DOHH2 (cell line): ENCODE results near the gene PROX2.

Source experiments
- H3F3A ChIP-seq: fragments of 200-600 bp; sonication (generic), shearing (Covaris generic); 2 replicates; pipeline ENCODE4 v1.6.0; 2016; ENCODE audit warnings: antibody characterized with exemption, mild to moderate bottlenecking; ENCODE audit not compliant: control insufficient read depth, insufficient read depth
- H3K27ac ChIP-seq: fragments of 200-600 bp; sonication (generic); 2 replicates; pipeline ENCODE4 v1.5.1; 2014; ENCODE audit warnings: low read depth, mild to moderate bottlenecking, low read length, moderate library complexity
- H3K27me3 ChIP-seq: fragments of 200-600 bp; sonication (generic); 2 replicates; pipeline ENCODE4 v1.6.1; 2014; ENCODE audit warnings: mild to moderate bottlenecking, low read length, mixed read lengths; ENCODE audit not compliant: control insufficient read depth
- H3K36me3 ChIP-seq: fragments of 200-600 bp; sonication (generic); 2 replicates; pipeline ENCODE4 v1.6.1; 2014; ENCODE audit warnings: mild to moderate bottlenecking, low read length, moderate library complexity, mixed read lengths; ENCODE audit not compliant: control insufficient read depth
- H3K4me1 ChIP-seq: fragments of 200-600 bp; sonication (generic); 2 replicates; pipeline ENCODE4 v1.6.1; 2014; ENCODE audit warnings: mild to moderate bottlenecking, low read length, mixed read lengths; ENCODE audit not compliant: control insufficient read depth
- H3K4me2 ChIP-seq: fragments of 200-600 bp; sonication (generic); 2 replicates; pipeline ENCODE4 v1.6.0; 2014; ENCODE audit warnings: mild to moderate bottlenecking, low read length, moderate library complexity
- H3K4me3 ChIP-seq: fragments of 200-600 bp; sonication (generic); 2 replicates; pipeline ENCODE4 v1.5.1; 2014; ENCODE audit warnings: mild to moderate bottlenecking, low read length, mixed read lengths
- H3K79me2 ChIP-seq: fragments of 200-600 bp; sonication (generic); 2 replicates; pipeline ENCODE4 v1.6.1; 2014; ENCODE audit warnings: mild to moderate bottlenecking, low read length, mixed read lengths; ENCODE audit not compliant: control insufficient read depth
- H3K9me2 ChIP-seq: fragments of 200-600 bp; sonication (generic); replicated peaks from 2 replicates; pipeline ENCODE4 v1.6.1; 2014; ENCODE audit warnings: mild to moderate bottlenecking, low read length, mixed read lengths; ENCODE audit not compliant: control insufficient read depth
- H3K9me3 ChIP-seq: fragments of 200-600 bp; sonication (generic); 2 replicates; pipeline ENCODE4 v1.6.1; 2014; ENCODE audit warnings: antibody characterized with exemption, low read length, mixed read lengths; ENCODE audit not compliant: control insufficient read depth, insufficient read depth
- H4K20me1 ChIP-seq: fragments of 200-600 bp; sonication (generic); 2 replicates; pipeline ENCODE4 v1.6.0; 2014; ENCODE audit warnings: low read depth, mild to moderate bottlenecking, antibody characterized with exemption, low read length, moderate library complexity; ENCODE audit not compliant: control insufficient read depth, insufficient read depth
- CTCF ChIP-seq: fragments of 200-600 bp; sonication (generic); IDR thresholded peaks from one replicate; pipeline ENCODE4 v1.5.1; 2014; ENCODE audit warnings: antibody characterized with exemption, mild to moderate bottlenecking, low read depth, low read length; ENCODE audit not compliant: poor library complexity, severe bottlenecking
- EZH2phosphoT487 ChIP-seq: fragments of 200-600 bp; sonication (generic); IDR thresholded peaks from 2 replicates; pipeline ENCODE4 v1.6.1; 2017; ENCODE audit warnings: borderline replicate concordance, mild to moderate bottlenecking, antibody characterized with exemption, low read length, moderate library complexity, mixed read lengths

PROX2 gene

GRCh38 chr14:74836251-74836960 lies 39.5 kb downstream of the PROX2 start:
- H3F3A ChIP-seq, result peaks cover 10% of the 10 kb centered on the region
- TF ChIP-seq CTCF (no peak), EZH2phosphoT487 (no peak)
- no peaks in the 10 kb centered on the region for H3K9me3 ChIP-seq
- no peak overlapping the region for H3K27ac ChIP-seq
- H4K20me1 ChIP-seq, result no peaks in the 10 kb centered on the region
- H3K27me3 ChIP-seq, result no peaks in the 10 kb centered on the region
- no peak overlapping the region for H3K4me3 ChIP-seq
- H3K9me2 ChIP-seq, result no peaks in the 10 kb centered on the region
- peaks cover 24% of the 10 kb centered on the region for H3K4me1 ChIP-seq
- H3K4me2 ChIP-seq, result no peak overlapping the region
- H3K36me3 ChIP-seq, result peaks cover 50% of the 10 kb centered on the region
- no peaks in the 10 kb centered on the region for H3K79me2 ChIP-seq

DNA sequence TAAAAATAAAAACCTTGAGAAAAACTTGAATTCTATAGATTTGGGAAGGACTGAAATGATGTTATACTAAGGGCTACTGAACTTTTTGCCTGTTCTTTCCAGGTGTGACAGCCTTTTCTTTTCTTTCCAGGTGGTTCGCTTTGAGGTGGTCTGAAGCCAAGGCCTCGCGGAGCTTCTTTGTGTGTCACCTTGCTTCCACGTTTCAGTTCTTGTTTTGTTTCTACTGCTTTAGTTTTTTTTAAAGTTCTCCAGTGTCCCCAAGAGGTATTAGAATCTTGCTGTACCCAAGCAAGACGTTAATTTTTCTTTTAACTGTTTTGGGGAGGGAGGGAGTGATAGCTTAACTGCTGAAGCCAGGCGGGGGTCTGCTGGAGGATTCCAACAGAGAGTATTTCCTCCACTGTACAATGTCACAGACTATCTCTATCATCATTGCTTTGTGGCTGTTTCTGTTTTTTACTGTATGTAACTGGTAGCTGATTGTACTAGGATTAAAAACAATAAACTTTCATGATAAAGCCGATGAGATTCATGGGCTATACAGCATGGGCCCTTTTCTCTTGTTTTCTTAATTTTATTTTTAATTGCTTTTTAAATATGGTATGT lies 40.2 kb downstream of the PROX2 start:
- Histone ChIP-seq H3K27me3 (no peaks in the 10 kb centered on the region), H3K4me3 (no peak overlapping the region), H3K79me2 (no peaks in the 10 kb centered on the region), H3K4me1 (peaks cover 24% of the 10 kb centered on the region), H3K9me2 (no peaks in the 10 kb centered on the region), H3K36me3 (peaks cover 56% of the 10 kb centered on the region), H3K4me2 (no peak overlapping the region), H3K27ac (no peak overlapping the region), H3K9me3 (no peaks in the 10 kb centered on the region), H3F3A (peaks cover 10% of the 10 kb centered on the region), H4K20me1 (no peaks in the 10 kb centered on the region)
- no peak for TF ChIP-seq EZH2phosphoT487

- Histone ChIP-seq H3F3A (peaks cover 10% of the 10 kb centered on the region), H3K9me3 (no peaks in the 10 kb centered on the region), H3K4me2 (no peak overlapping the region), H4K20me1 (no peaks in the 10 kb centered on the region), H3K9me2 (no peaks in the 10 kb centered on the region), H3K27me3 (no peaks in the 10 kb centered on the region), H3K36me3 (peaks cover 58% of the 10 kb centered on the region), H3K4me1 (peaks cover 24% of the 10 kb centered on the region), H3K79me2 (no peaks in the 10 kb centered on the region), H3K27ac (no peak overlapping the region), H3K4me3 (no peak overlapping the region)
- TF ChIP-seq EZH2phosphoT487 (no peak), CTCF (no peak)
Observed at GRCh38 chr14:74834692-74835392, 41.1 kb downstream of the PROX2 start.

- peaks cover 24% of the 10 kb centered on the region for H3K4me1 ChIP-seq
- H4K20me1 ChIP-seq, result no peaks in the 10 kb centered on the region
- H3K4me2 ChIP-seq, result no peak overlapping the region
- no peaks in the 10 kb centered on the region for H3K79me2 ChIP-seq
- no peak overlapping the region for H3K4me3 ChIP-seq
- H3K27me3 ChIP-seq, result no peaks in the 10 kb centered on the region
- H3K27ac ChIP-seq, result no peak overlapping the region
- peaks cover 76% of the 10 kb centered on the region for H3K36me3 ChIP-seq
- no peak for TF ChIP-seq EZH2phosphoT487
- no peak for TF ChIP-seq CTCF
- peaks cover 10% of the 10 kb centered on the region for H3F3A ChIP-seq
- no peaks in the 10 kb centered on the region for H3K9me2 ChIP-seq
- no peaks in the 10 kb centered on the region for H3K9me3 ChIP-seq
Observed at GRCh38 chr14:74832849-74833248, 43.1 kb downstream of the PROX2 start.
